HepG2 (cell line): ENCODE measurements around the gene COG1. TPM values are rescaled to one million over a fixed set of nuclear protein-coding genes. Genes with fewer than 3 reads are reported as not detected.

Experiments
- ASH2L ChIP-seq: fragments of 300-600, 200-600 bp; sonication (generic); IDR thresholded peaks from 2 replicates; pipeline ENCODE4 v1.7.0; 2017; ENCODE audit warnings: low read depth, mild to moderate bottlenecking, moderate library complexity, mixed read lengths, low read length; ENCODE audit not compliant: insufficient read length
- CHD4 ChIP-seq: fragments of 200-600 bp; sonication (generic); IDR thresholded peaks from 2 replicates; pipeline ENCODE4 v1.7.0; 2017; ENCODE audit warnings: mild to moderate bottlenecking, low read length, borderline replicate concordance
- DNMT3B ChIP-seq: conservative IDR thresholded peaks from 2 replicates; pipeline ENCODE4 v1.6.1; 2016; ENCODE audit warnings: missing biosample characterization, control low read depth
- HES4 ChIP-seq: sonication (generic); formaldehyde crosslinking; IDR thresholded peaks from 2 replicates; pipeline ENCODE4 v1.9.0; 2021; ENCODE audit warnings: mild to moderate bottlenecking, missing genetic modification reagents, borderline replicate concordance
- MZF1 ChIP-seq: sonication (generic); formaldehyde crosslinking; IDR thresholded peaks from 2 replicates; pipeline ENCODE4 v1.8.1; 2023; ENCODE audit warnings: mild to moderate bottlenecking, missing genetic modification reagents, borderline replicate concordance
- PHF21A ChIP-seq: sonication (generic); formaldehyde crosslinking; IDR thresholded peaks from 2 replicates; pipeline ENCODE4 v1.5.0; 2020; ENCODE audit warnings: mild to moderate bottlenecking, missing genetic modification reagents
- POLR2A ChIP-seq, 2 experiments: IDR thresholded peaks; 2 replicates each; pipeline ENCODE4 v1.6.1; 2011; ENCODE audit warnings: low read depth in 2 of 2, low read length in 2 of 2, mild to moderate bottlenecking in 1 of 2, moderate library complexity in 1 of 2; ENCODE audit not compliant: insufficient read depth in 1 of 2
- POLR2AphosphoS5 ChIP-seq: IDR thresholded peaks from 2 replicates; pipeline ENCODE4 v1.6.1; 2012; ENCODE audit warnings: low read depth, low read length
- RORA ChIP-seq: sonication (generic); formaldehyde crosslinking; IDR thresholded peaks from 2 replicates; pipeline ENCODE4 v1.5.0; 2020; ENCODE audit warnings: mild to moderate bottlenecking, missing genetic modification reagents, moderate library complexity
- TBP ChIP-seq: sonication (generic); formaldehyde crosslinking; IDR thresholded peaks from 2 replicates; pipeline ENCODE4 v1.5.0; 2020; ENCODE audit warnings: missing genetic modification reagents
- ZBTB3 ChIP-seq: sonication (generic); formaldehyde crosslinking; IDR thresholded peaks from 2 replicates; pipeline ENCODE4 v1.4.0; 2020; ENCODE audit warnings: low read depth, mild to moderate bottlenecking, moderate library complexity, missing genetic modification reagents, borderline replicate concordance
- ZZZ3 ChIP-seq: sonication (generic); formaldehyde crosslinking; IDR thresholded peaks from 2 replicates; pipeline ENCODE4 v1.4.0; 2020; ENCODE audit warnings: missing genetic modification reagents, mild to moderate bottlenecking, borderline replicate concordance
- polyA plus RNA-seq, 8 experiments: library from polyadenylated mRNA; depleted of rRNA in 3 of 8; stranded (reverse) in 7 of 8; unstranded in 1 of 8; fragments of >200 nt; fragmentation: Illumina TruSeq in 4 of 8; extraction: Trizol in 4 of 8; gene quantifications; 2 replicates each; pipeline versions ENCODE4 v1.2.1 to v1.2.3, GENCODE V29; 2011 to 2016; ENCODE audit warnings: low read depth in 4 of 8, missing spikeins in 1 of 8, mixed read lengths in 1 of 8; ENCODE audit not compliant: insufficient read depth in 1 of 8
- total RNA-seq, 5 experiments: library from RNA; depleted of rRNA; stranded (reverse); fragments of >200 nt; fragmentation: Illumina TruSeq; extraction: Trizol; gene quantifications; 2 replicates each; pipeline ENCODE4 v1.2.3, GENCODE V29; 2016; ENCODE audit warnings: low read depth in 1 of 5
- TF ChIP-seq, protein P1 (sequence below): sonication (generic); formaldehyde crosslinking; IDR thresholded peaks from 2 replicates; pipeline ENCODE4 v1.9.0; 2021; ENCODE audit warnings: missing genetic modification reagents, borderline replicate concordance
- TF ChIP-seq, protein P2 (sequence below): sonication (generic); formaldehyde crosslinking; IDR thresholded peaks from 2 replicates; pipeline ENCODE4 v1.5.0; 2020; ENCODE audit warnings: mild to moderate bottlenecking, missing genetic modification reagents
- TF ChIP-seq, protein P3 (sequence below): sonication (generic); formaldehyde crosslinking; IDR thresholded peaks from 2 replicates; pipeline ENCODE4 v1.4.0; 2020; ENCODE audit warnings: mild to moderate bottlenecking, missing genetic modification reagents, borderline replicate concordance
- TF ChIP-seq, protein P4 (sequence below): sonication (generic); formaldehyde crosslinking; IDR thresholded peaks from 2 replicates; pipeline ENCODE4 v1.5.1; 2020; ENCODE audit warnings: missing genetic modification reagents, mild to moderate bottlenecking, borderline replicate concordance
- TF ChIP-seq, protein P5 (sequence below): IDR thresholded peaks from 2 replicates; pipeline ENCODE4 v1.6.1; 2012; ENCODE audit warnings: inconsistent platforms

Gene COG1
- total and polyA plus RNA-seq, 2 of the 13 experiments (the other 11 are each of a cell fraction or from before 2014, with no cell fraction given): 36.6 to 39.7 TPM

DNA sequence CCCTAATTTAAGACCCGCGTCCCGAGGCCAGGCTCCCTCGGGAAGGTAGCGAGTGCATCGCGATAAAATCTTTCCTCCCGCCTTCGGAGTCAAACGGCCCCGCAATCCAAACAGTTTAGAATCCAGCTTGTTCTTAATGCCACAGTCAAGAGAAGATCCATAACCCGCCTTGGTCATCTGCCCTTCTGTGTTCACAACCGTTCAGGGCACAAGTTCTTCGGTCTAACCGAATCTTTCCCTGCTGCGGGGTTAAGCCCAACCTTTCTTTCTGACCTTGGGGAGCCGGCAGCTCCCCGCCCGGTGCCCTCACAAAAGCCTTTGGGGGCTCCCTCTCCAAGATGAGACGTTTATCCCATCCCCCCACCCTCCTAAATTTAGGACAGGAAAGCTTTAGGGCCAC is 38.5 kb downstream of the COG1 start (continued):
- TF ChIP-seq CHD4 (peak; percentile 3; the same call in 1 of the 2 replicates), TBP (CRISPR knock-in tag) (no peak), HES4 (CRISPR knock-in tag) (no peak), DNMT3B (0 out of 2 replicates have a peak, but pooled peaks have one; percentile 20), ASH2L (peak; percentile 25), RORA (CRISPR knock-in tag) (no peak), PHF21A (no peak), POLR2A (IDR thresholded peaks at IDR 0.05; ENCODE audit: insufficient read depth in 1 of 2, low read depth in 2 of 2, low read length in 2 of 2) (no peak), ZZZ3 (CRISPR knock-in tag) (no peak), ZBTB3 (CRISPR knock-in tag) (0 out of 2 replicates have a peak, but pooled peaks have one; percentile 11), POLR2AphosphoS5 (no peak), MZF1 (CRISPR knock-in tag) (no peak)
- TF ChIP-seq, protein P1, sequence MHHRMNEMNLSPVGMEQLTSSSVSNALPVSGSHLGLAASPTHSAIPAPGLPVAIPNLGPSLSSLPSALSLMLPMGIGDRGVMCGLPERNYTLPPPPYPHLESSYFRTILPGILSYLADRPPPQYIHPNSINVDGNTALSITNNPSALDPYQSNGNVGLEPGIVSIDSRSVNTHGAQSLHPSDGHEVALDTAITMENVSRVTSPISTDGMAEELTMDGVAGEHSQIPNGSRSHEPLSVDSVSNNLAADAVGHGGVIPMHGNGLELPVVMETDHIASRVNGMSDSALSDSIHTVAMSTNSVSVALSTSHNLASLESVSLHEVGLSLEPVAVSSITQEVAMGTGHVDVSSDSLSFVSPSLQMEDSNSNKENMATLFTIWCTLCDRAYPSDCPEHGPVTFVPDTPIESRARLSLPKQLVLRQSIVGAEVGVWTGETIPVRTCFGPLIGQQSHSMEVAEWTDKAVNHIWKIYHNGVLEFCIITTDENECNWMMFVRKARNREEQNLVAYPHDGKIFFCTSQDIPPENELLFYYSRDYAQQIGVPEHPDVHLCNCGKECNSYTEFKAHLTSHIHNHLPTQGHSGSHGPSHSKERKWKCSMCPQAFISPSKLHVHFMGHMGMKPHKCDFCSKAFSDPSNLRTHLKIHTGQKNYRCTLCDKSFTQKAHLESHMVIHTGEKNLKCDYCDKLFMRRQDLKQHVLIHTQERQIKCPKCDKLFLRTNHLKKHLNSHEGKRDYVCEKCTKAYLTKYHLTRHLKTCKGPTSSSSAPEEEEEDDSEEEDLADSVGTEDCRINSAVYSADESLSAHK (CRISPR knock-in tag): no peak
- TF ChIP-seq, protein P2, sequence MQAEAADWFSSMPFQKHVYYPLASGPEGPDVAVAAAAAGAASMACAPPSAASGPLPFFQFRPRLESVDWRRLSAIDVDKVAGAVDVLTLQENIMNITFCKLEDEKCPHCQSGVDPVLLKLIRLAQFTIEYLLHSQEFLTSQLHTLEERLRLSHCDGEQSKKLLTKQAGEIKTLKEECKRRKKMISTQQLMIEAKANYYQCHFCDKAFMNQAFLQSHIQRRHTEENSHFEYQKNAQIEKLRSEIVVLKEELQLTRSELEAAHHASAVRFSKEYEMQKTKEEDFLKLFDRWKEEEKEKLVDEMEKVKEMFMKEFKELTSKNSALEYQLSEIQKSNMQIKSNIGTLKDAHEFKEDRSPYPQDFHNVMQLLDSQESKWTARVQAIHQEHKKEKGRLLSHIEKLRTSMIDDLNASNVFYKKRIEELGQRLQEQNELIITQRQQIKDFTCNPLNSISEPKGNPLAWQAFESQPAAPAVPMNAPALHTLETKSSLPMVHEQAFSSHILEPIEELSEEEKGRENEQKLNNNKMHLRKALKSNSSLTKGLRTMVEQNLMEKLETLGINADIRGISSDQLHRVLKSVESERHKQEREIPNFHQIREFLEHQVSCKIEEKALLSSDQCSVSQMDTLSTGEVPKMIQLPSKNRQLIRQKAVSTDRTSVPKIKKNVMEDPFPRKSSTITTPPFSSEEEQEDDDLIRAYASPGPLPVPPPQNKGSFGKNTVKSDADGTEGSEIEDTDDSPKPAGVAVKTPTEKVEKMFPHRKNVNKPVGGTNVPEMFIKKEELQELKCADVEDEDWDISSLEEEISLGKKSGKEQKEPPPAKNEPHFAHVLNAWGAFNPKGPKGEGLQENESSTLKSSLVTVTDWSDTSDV (CRISPR knock-in tag): no peak
- TF ChIP-seq, protein P3, sequence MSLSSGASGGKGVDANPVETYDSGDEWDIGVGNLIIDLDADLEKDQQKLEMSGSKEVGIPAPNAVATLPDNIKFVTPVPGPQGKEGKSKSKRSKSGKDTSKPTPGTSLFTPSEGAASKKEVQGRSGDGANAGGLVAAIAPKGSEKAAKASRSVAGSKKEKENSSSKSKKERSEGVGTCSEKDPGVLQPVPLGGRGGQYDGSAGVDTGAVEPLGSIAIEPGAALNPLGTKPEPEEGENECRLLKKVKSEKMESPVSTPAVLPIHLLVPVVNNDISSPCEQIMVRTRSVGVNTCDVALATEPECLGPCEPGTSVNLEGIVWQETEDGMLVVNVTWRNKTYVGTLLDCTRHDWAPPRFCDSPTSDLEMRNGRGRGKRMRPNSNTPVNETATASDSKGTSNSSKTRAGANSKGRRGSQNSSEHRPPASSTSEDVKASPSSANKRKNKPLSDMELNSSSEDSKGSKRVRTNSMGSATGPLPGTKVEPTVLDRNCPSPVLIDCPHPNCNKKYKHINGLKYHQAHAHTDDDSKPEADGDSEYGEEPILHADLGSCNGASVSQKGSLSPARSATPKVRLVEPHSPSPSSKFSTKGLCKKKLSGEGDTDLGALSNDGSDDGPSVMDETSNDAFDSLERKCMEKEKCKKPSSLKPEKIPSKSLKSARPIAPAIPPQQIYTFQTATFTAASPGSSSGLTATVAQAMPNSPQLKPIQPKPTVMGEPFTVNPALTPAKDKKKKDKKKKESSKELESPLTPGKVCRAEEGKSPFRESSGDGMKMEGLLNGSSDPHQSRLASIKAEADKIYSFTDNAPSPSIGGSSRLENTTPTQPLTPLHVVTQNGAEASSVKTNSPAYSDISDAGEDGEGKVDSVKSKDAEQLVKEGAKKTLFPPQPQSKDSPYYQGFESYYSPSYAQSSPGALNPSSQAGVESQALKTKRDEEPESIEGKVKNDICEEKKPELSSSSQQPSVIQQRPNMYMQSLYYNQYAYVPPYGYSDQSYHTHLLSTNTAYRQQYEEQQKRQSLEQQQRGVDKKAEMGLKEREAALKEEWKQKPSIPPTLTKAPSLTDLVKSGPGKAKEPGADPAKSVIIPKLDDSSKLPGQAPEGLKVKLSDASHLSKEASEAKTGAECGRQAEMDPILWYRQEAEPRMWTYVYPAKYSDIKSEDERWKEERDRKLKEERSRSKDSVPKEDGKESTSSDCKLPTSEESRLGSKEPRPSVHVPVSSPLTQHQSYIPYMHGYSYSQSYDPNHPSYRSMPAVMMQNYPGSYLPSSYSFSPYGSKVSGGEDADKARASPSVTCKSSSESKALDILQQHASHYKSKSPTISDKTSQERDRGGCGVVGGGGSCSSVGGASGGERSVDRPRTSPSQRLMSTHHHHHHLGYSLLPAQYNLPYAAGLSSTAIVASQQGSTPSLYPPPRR: no peak
- TF ChIP-seq, protein P4, sequence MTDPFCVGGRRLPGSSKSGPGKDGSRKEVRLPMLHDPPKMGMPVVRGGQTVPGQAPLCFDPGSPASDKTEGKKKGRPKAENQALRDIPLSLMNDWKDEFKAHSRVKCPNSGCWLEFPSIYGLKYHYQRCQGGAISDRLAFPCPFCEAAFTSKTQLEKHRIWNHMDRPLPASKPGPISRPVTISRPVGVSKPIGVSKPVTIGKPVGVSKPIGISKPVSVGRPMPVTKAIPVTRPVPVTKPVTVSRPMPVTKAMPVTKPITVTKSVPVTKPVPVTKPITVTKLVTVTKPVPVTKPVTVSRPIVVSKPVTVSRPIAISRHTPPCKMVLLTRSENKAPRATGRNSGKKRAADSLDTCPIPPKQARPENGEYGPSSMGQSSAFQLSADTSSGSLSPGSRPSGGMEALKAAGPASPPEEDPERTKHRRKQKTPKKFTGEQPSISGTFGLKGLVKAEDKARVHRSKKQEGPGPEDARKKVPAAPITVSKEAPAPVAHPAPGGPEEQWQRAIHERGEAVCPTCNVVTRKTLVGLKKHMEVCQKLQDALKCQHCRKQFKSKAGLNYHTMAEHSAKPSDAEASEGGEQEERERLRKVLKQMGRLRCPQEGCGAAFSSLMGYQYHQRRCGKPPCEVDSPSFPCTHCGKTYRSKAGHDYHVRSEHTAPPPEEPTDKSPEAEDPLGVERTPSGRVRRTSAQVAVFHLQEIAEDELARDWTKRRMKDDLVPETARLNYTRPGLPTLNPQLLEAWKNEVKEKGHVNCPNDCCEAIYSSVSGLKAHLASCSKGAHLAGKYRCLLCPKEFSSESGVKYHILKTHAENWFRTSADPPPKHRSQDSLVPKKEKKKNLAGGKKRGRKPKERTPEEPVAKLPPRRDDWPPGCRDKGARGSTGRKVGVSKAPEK: no peak
- TF ChIP-seq, protein P5, sequence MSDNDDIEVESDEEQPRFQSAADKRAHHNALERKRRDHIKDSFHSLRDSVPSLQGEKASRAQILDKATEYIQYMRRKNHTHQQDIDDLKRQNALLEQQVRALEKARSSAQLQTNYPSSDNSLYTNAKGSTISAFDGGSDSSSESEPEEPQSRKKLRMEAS: 0 out of 2 replicates have a peak, but pooled peaks have one; percentile 8
